ENCODE data around the gene GSG1L2. TPM values are rescaled to one million over a fixed set of nuclear protein-coding genes. Genes with fewer than 3 reads are reported as not detected.

The GSG1L2 gene
- total RNA-seq, 1 donor from 2014 or later: not detected

- no peak for TF ChIP-seq CTCF (IDR thresholded peaks at IDR 0.05)
- H3K4me3 Mint-ChIP-seq: no peak overlapping the region
These were observed 58.2 kb downstream of the GSG1L2 start for GRCh38 chr17:9763643-9764042.

DNA sequence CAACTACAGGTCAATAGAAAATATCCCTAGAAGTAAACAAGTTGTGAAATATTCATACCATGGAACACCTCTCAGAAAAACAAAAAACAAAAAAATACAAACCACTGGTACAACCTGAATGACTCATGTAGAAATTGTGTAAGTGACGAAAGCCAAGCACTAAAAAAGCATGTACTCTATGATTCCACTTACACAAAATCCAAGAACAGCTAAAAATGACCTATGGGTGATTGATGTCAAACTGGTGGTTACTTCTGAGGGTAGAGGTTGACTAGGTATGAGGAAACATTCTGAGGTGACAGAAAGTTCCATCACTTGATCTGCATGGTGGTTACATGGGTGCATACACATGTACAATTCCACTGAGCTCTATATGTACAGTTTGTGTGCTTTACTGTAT lies 61.6 kb downstream of the GSG1L2 start:
- intact Hi-C loops (cut with micrococcal nuclease): no loop called here
- CTCF ChIA-PET: no interaction called here
- no peak overlapping the region for H3K4me3 Mint-ChIP-seq
- H3K4me1 Mint-ChIP-seq: no peaks in the 10 kb centered on the region
- no peak overlapping the region for H3K27ac Mint-ChIP-seq
- POLR2A ChIA-PET: no interaction called here
- no peak for TF ChIP-seq CTCF (IDR thresholded peaks at IDR 0.05)
- no peaks in the 10 kb centered on the region for H3K9me3 Mint-ChIP-seq
- peaks cover 4% of the 10 kb centered on the region for H3K27me3 Mint-ChIP-seq
- no peaks in the 10 kb centered on the region for H3K36me3 Mint-ChIP-seq (ENCODE audit: low read depth)
- DNase-seq: no peak
- no peak for ATAC-seq (ENCODE audit: low read depth)

More at GRCh38 chr17:9763643-9764042, 58.2 kb downstream of the GSG1L2 start:
- no peak overlapping the region for H3K27ac Mint-ChIP-seq
- ChIA-PET POLR2A (no interaction called here), CTCF (no interaction called here)
- DNase-seq (no peak), ATAC-seq (ENCODE audit: low read depth) (no peak)
- no peaks in the 10 kb centered on the region for H3K36me3 Mint-ChIP-seq (ENCODE audit: low read depth)
- peaks cover 2% of the 10 kb centered on the region for H3K27me3 Mint-ChIP-seq
- intact Hi-C loops (cut with micrococcal nuclease): no loop called here
- no peaks in the 10 kb centered on the region for H3K4me1 Mint-ChIP-seq
- no peaks in the 10 kb centered on the region for H3K9me3 Mint-ChIP-seq

GRCh38 chr17:9755083-9755482 lies 66.8 kb downstream of the GSG1L2 start:
- H3K4me3 Mint-ChIP-seq: no peak overlapping the region
- H3K9me3 Mint-ChIP-seq: no peaks in the 10 kb centered on the region
- no peak for TF ChIP-seq CTCF (IDR thresholded peaks at IDR 0.05)
- H3K27ac Mint-ChIP-seq: no peak overlapping the region
- H3K27me3 Mint-ChIP-seq: peaks cover 16% of the 10 kb centered on the region
- intact Hi-C loops (cut with micrococcal nuclease): no loop called here
- CTCF ChIA-PET: no interaction called here
- ATAC-seq (ENCODE audit: low read depth) (no peak), DNase-seq (no peak)
- H3K4me1 Mint-ChIP-seq: no peaks in the 10 kb centered on the region
- H3K36me3 Mint-ChIP-seq (ENCODE audit: low read depth): no peaks in the 10 kb centered on the region
- POLR2A ChIA-PET: no interaction called here

Other genes with a start within 250 kb of the GSG1L2 start
- gene STX8, start 246.3 kb downstream of the GSG1L2 start, total RNA-seq: 66.9 and 71.7 TPM in 2 replicates
- not detected in 2 replicates for gene CFAP52, start 245.4 kb downstream of the GSG1L2 start, total RNA-seq
- 0.12 and 0.29 TPM in 2 replicates for gene USP43, start 176.6 kb downstream of the GSG1L2 start, total RNA-seq
- not detected in 2 replicates for gene DHRS7C, start 30.5 kb downstream of the GSG1L2 start, total RNA-seq
- not detected in 2 replicates for gene GLP2R, start 3.8 kb upstream of the GSG1L2 start, total RNA-seq
- 0.38 and 0.51 TPM in 2 replicates for gene RCVRN, start 83.2 kb upstream of the GSG1L2 start, total RNA-seq

Data from activated B cell treated with CpG ODN at 0.5 μM for 24 hours (primary cell).